CD8-positive, alpha-beta memory T cell (primary cell): ENCODE data around the gene USP50. TPM values are rescaled to one million over a fixed set of nuclear protein-coding genes. Genes with fewer than 3 reads are reported as not detected.
"Not testable (repeated sequence)": the region's sequence is repeated elsewhere in the genome, so short reads cannot be mapped to it uniquely, and the experiment has no call there.

ENCODE experiments used
- CTCF ChIA-PET: fragments of 350-600 bp; sonication (Branson Sonifier 250); formaldehyde crosslinking; loops from one replicate; lab custom pipeline; 2021; ENCODE audit warnings: antibody characterized with exemption; lab: Charles Lee
- POLR2A ChIA-PET: fragments of 350-600 bp; sonication (Branson Sonifier 250); formaldehyde crosslinking; loops from one replicate; lab custom pipeline; 2021; ENCODE audit warnings: antibody characterized with exemption; lab: Charles Lee
- DNase-seq, 5 donors: peaks; one replicate each; pipeline versions ENCODE4 v3.0.0 to v3.0.0-alpha.2; 2020 to 2022; ENCODE audit warnings: mixed read lengths in 1 of 5
- H3K27ac ChIP-seq: one replicate; pipeline ENCODE4 v1.7.0; 2013; ENCODE audit warnings: low read depth, mild to moderate bottlenecking, low read length, moderate library complexity
- H3K27me3 ChIP-seq: 2 replicates; pipeline ENCODE4 v1.7.0; 2013; ENCODE audit warnings: low read length, mild to moderate bottlenecking; ENCODE audit not compliant: insufficient read depth, poor library complexity, severe bottlenecking
- H3K36me3 ChIP-seq: 2 replicates; pipeline ENCODE4 v1.7.0; 2013; ENCODE audit warnings: mild to moderate bottlenecking, low read length, moderate library complexity; ENCODE audit not compliant: insufficient read depth
- H3K4me1 ChIP-seq: 2 replicates; pipeline ENCODE4 v1.7.0; 2013; ENCODE audit warnings: mild to moderate bottlenecking, low read length, moderate library complexity; ENCODE audit not compliant: insufficient read depth
- H3K4me3 ChIP-seq: 2 replicates; pipeline ENCODE4 v1.7.0; 2013; ENCODE audit warnings: mild to moderate bottlenecking, low read length
- H3K9me3 ChIP-seq: 2 replicates; pipeline ENCODE4 v1.7.0; 2013; ENCODE audit warnings: mild to moderate bottlenecking, low read length
- H3K27ac Mint-ChIP-seq, 8 donors: one replicate each; pipeline ENCODE4 v1.8.0; 2020 to 2021; ENCODE audit warnings: mixed read lengths in 8 of 8, mild to moderate bottlenecking in 6 of 8, inconsistent platforms in 3 of 8, moderate library complexity in 3 of 8
- H3K27me3 Mint-ChIP-seq, 2 donors: one replicate each; pipeline ENCODE4 v1.8.0; 2020 to 2021; ENCODE audit warnings: mixed read lengths in 2 of 2, mild to moderate bottlenecking in 1 of 2, moderate library complexity in 1 of 2
- H3K36me3 Mint-ChIP-seq, 3 donors: one replicate each; pipeline ENCODE4 v1.8.0; 2020 to 2021; ENCODE audit warnings: mixed read lengths in 3 of 3, inconsistent platforms in 1 of 3, mild to moderate bottlenecking in 1 of 3
- H3K4me1 Mint-ChIP-seq, 3 donors: one replicate each; pipeline ENCODE4 v1.8.0; 2020 to 2021; ENCODE audit warnings: mixed read lengths in 3 of 3, inconsistent platforms in 1 of 3, mild to moderate bottlenecking in 1 of 3
- H3K4me3 Mint-ChIP-seq, 7 donors: one replicate each; pipeline ENCODE4 v1.8.0; 2020 to 2021; ENCODE audit warnings: mixed read lengths in 7 of 7, mild to moderate bottlenecking in 6 of 7, moderate library complexity in 4 of 7, inconsistent platforms in 2 of 7
- H3K9me3 Mint-ChIP-seq, 5 donors: one replicate each; pipeline ENCODE4 v1.8.0; 2020 to 2022; ENCODE audit warnings: mixed read lengths in 5 of 5, mild to moderate bottlenecking in 3 of 5, moderate library complexity in 2 of 5, inconsistent platforms in 1 of 5
- polyA plus RNA-seq: library from polyadenylated mRNA; unstranded; fragments of 300-500 nt; fragmentation: Illumina TruSeq; gene quantifications from one replicate; pipeline ENCODE4 v1.2.3, GENCODE V29; 2021
- total RNA-seq, 2 experiments: library from RNA; stranded (reverse); gene quantifications; one replicate each; pipeline ENCODE4 v1.2.3, GENCODE V29; 2021

Gene USP50
- total RNA-seq (under 1 TPM in 1 of 2 experiments, not detected in 1; 0.40 TPM), polyA plus RNA-seq (not detected)

- H3K36me3 Mint-ChIP-seq = no peaks in the 10 kb centered on the region
- CTCF ChIA-PET = no interaction called here
Observed at GRCh38 chr15:50546566-50546965, at the start of gene USP50. Gene USP50, minus strand, starts transcription at chr15:50546666. Its CDS starts 141 bp downstream, at chr15:50546525.

DNA sequence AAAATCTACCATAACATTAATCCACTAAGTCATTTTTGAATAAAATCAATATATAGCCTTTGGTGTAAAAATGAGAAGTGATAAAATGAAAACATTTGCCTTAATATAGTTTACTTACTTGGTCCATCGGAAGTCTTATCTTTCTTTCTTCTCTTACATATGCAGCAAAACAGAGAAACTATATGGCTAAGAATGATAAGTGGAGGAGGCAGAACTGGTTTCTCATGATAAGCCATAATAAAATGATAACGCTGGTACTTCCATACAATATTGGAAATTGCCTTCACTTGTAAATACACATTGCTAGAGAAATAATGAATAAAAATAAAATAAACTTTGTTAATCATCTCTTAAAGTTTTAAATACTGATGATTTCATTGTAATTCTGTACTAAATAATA, 47.8 kb upstream of the USP50 start:
- ChIA-PET POLR2A (no interaction called here), CTCF (no interaction called here)
- Histone ChIP-seq H3K27me3 (no peaks in the 10 kb centered on the region), H3K4me3 (no peak overlapping the region), H3K36me3 (peaks cover 27% of the 10 kb centered on the region), H3K9me3 (no peaks in the 10 kb centered on the region), H3K27ac (no peak overlapping the region), H3K4me1 (no peaks in the 10 kb centered on the region)
- Mint-ChIP-seq H3K4me1 (no peaks in the 10 kb centered on the region), H3K27me3 (no peaks in the 10 kb centered on the region), H3K4me3 (no peak overlapping the region), H3K27ac (peak overlapping the region in 2 of 8 donors; percentile 3 to 79), H3K36me3 (peaks cover 7 to 79% (median 28%) of the 10 kb centered on the region in 3 donors), H3K9me3 (no peaks in the 10 kb centered on the region)
- DNase-seq = no peak

More at GRCh38 chr15:50546566-50546965, at the start of gene USP50:
- no peaks in the 10 kb centered on the region for H3K36me3 ChIP-seq
- Mint-ChIP-seq H3K27me3 (peaks cover 2 to 22% of the 10 kb centered on the region in 2 donors), H3K27ac (peak within 1 kb of the TSS in 1 of 8 donors; percentile 30), H3K4me1 (peaks cover under 1 to 2% (median 2%) of the 10 kb centered on the region in 3 donors), H3K4me3 (no peak within 1 kb of the TSS), H3K9me3 (no peaks in the 10 kb centered on the region)
- POLR2A ChIA-PET = no interaction called here
- H3K9me3 ChIP-seq = no peaks in the 10 kb centered on the region
- no peak for DNase-seq
- H3K4me1 ChIP-seq = no peaks in the 10 kb centered on the region
- H3K27ac ChIP-seq = no peak within 1 kb of the TSS
- H3K4me3 ChIP-seq = no peak within 1 kb of the TSS
- H3K27me3 ChIP-seq = no peaks in the 10 kb centered on the region

DNA sequence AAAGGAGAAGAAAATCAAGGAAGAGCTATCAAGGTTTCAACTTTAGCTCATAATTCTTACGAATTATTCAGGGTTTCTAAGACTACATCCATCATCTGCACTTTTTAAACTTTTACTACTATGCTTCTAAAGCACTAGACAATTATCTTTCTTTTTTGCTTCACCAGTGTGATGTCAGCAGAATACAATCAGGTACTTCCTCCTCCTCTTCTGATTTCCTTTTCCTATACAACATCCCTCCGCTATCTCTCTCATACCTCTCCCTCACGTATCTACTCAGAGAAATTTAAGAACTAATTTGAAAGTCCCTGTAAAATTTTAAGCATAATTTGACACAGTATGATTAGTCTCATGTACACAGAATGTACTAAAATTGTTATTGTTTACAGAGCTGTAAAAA, 47.3 kb upstream of the USP50 start:
- no peak overlapping the region for H3K4me3 Mint-ChIP-seq
- peaks cover 7 to 77% (median 29%) of the 10 kb centered on the region in 3 donors for H3K36me3 Mint-ChIP-seq
- no peak overlapping the region for H3K4me3 ChIP-seq
- no peaks in the 10 kb centered on the region for H3K4me1 ChIP-seq
- POLR2A ChIA-PET = no interaction called here
- H3K9me3 Mint-ChIP-seq = no peaks in the 10 kb centered on the region
- H3K9me3 ChIP-seq = no peaks in the 10 kb centered on the region
- no peak overlapping the region for H3K27ac Mint-ChIP-seq
- no peaks in the 10 kb centered on the region for H3K27me3 ChIP-seq
- peaks cover 28% of the 10 kb centered on the region for H3K36me3 ChIP-seq
- no peaks in the 10 kb centered on the region for H3K27me3 Mint-ChIP-seq
- H3K4me1 Mint-ChIP-seq = no peaks in the 10 kb centered on the region
- no peak overlapping the region for H3K27ac ChIP-seq
- CTCF ChIA-PET = no interaction called here
- DNase-seq = no peak

GRCh38 chr15:50590288-50590687, 43.8 kb upstream of the USP50 start:
- Histone ChIP-seq H3K4me3 (no peak overlapping the region), H3K27me3 (no peaks in the 10 kb centered on the region), H3K36me3 (peaks cover 39% of the 10 kb centered on the region), H3K27ac (no peak overlapping the region), H3K9me3 (no peaks in the 10 kb centered on the region), H3K4me1 (no peaks in the 10 kb centered on the region)
- POLR2A ChIA-PET = no interaction called here
- CTCF ChIA-PET = no interaction called here
- H3K27me3 Mint-ChIP-seq = no peaks in the 10 kb centered on the region
- peaks cover 7 to 79% (median 27%) of the 10 kb centered on the region in 3 donors for H3K36me3 Mint-ChIP-seq
- no peak for DNase-seq
- H3K27ac Mint-ChIP-seq = no peak overlapping the region
- H3K4me3 Mint-ChIP-seq = no peak overlapping the region
- H3K4me1 Mint-ChIP-seq = peaks cover 0 to 4% (median 0%) of the 10 kb centered on the region in 3 donors
- no peaks in the 10 kb centered on the region for H3K9me3 Mint-ChIP-seq

- ChIA-PET CTCF (interaction anchor here (0.6 kb wide), 1 partner anchor 1324 kb away, joined by 3 read pairs; no protein-coding TSS in a partner anchor), POLR2A (no interaction called here)
- Histone ChIP-seq H3K4me3 (no peak overlapping the region), H3K27ac (no peak overlapping the region), H3K9me3 (no peaks in the 10 kb centered on the region), H3K4me1 (no peaks in the 10 kb centered on the region), H3K27me3 (no peaks in the 10 kb centered on the region), H3K36me3 (peaks cover 13% of the 10 kb centered on the region)
- no peaks in the 10 kb centered on the region for H3K9me3 Mint-ChIP-seq
- H3K27me3 Mint-ChIP-seq = no peaks in the 10 kb centered on the region
- H3K36me3 Mint-ChIP-seq = peaks cover 0 to 78% (median 18%) of the 10 kb centered on the region in 3 donors
- no peak overlapping the region for H3K4me3 Mint-ChIP-seq
- DNase-seq = no peak
- peaks cover 0 to 4% (median 0%) of the 10 kb centered on the region in 3 donors for H3K4me1 Mint-ChIP-seq
- H3K27ac Mint-ChIP-seq = peak overlapping the region in 1 of 8 donors; percentile 37
Observed at GRCh38 chr15:50577492-50577891, 31.0 kb upstream of the USP50 start.

- no peaks in the 10 kb centered on the region for H3K9me3 Mint-ChIP-seq
- Histone ChIP-seq H3K4me1 (no peaks in the 10 kb centered on the region), H3K27me3 (no peaks in the 10 kb centered on the region), H3K4me3 (no peak overlapping the region), H3K27ac (no peak overlapping the region), H3K36me3 (peaks cover 9% of the 10 kb centered on the region), H3K9me3 (no peaks in the 10 kb centered on the region)
- DNase-seq = no peak
- CTCF ChIA-PET = no interaction called here
- peaks cover 0 to 78% (median 15%) of the 10 kb centered on the region in 3 donors for H3K36me3 Mint-ChIP-seq
- no peaks in the 10 kb centered on the region for H3K27me3 Mint-ChIP-seq
- no peak overlapping the region for H3K4me3 Mint-ChIP-seq
- H3K27ac Mint-ChIP-seq = peak overlapping the region in 2 of 8 donors; percentile 9 to 17
- POLR2A ChIA-PET = no interaction called here
- H3K4me1 Mint-ChIP-seq = peaks cover 0 to 4% (median 0%) of the 10 kb centered on the region in 3 donors
Observed at GRCh38 chr15:50576166-50576565, 29.7 kb upstream of the USP50 start.

DNA sequence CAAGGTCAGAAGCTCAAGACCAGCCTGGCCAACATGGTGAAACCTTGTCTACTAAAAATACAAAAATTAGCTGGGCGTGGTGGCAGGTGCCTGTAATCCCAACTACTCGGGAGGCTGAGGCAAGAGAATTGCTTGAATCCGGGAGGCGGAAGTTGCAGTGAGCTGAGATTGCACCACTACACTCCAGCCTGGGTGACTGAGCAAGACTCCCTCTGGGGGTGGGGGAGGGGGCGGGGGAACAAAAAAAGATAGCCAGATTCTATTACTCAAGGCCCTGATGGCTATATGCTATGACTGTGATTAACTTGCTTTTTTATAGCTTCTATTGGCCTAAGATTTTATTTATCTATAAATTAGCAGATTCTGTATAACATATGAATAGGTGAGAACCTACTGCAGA, 27.4 kb upstream of the USP50 start:
- H3K4me1 Mint-ChIP-seq, H3K27me3 ChIP-seq, H3K9me3 ChIP-seq, H3K4me1 ChIP-seq, H3K9me3 Mint-ChIP-seq, H3K27me3 Mint-ChIP-seq, H3K27ac ChIP-seq, H3K4me3 Mint-ChIP-seq, DNase-seq, CTCF ChIA-PET, H3K4me3 ChIP-seq, H3K27ac Mint-ChIP-seq, POLR2A ChIA-PET: not testable (repeated sequence)
- H3K36me3 ChIP-seq = peaks cover 14% of the 10 kb centered on the region
- peaks cover 0 to 81% (median 22%) of the 10 kb centered on the region in 3 donors for H3K36me3 Mint-ChIP-seq

GRCh38 chr15:50563756-50564155, 17.3 kb upstream of the USP50 start:
- Mint-ChIP-seq H3K9me3 (no peaks in the 10 kb centered on the region), H3K27me3 (no peaks in the 10 kb centered on the region), H3K27ac (peak overlapping the region in 3 of 8 donors; percentile 6 to 81 (median 56)), H3K36me3 (peaks cover 9 to 66% (median 12%) of the 10 kb centered on the region in 3 donors), H3K4me3 (no peak overlapping the region), H3K4me1 (peaks cover 5 to 11% (median 7%) of the 10 kb centered on the region in 3 donors)
- ChIA-PET POLR2A (no interaction called here), CTCF (no interaction called here)
- no peak overlapping the region for H3K4me3 ChIP-seq
- H3K9me3 ChIP-seq = no peaks in the 10 kb centered on the region
- no peak overlapping the region for H3K27ac ChIP-seq
- no peaks in the 10 kb centered on the region for H3K36me3 ChIP-seq
- DNase-seq = no peak
- H3K4me1 ChIP-seq = no peaks in the 10 kb centered on the region
- no peaks in the 10 kb centered on the region for H3K27me3 ChIP-seq
